OCI-M1 (cell line): Measurements from ENCODE around the gene DCTN3.

ENCODE experiments used
- DNase-seq: peaks from one replicate; lab custom pipeline; 2025; lab: John Stamatoyannopoulos, UW

DCTN3 gene

GRCh38 chr9:34573599-34574325, 46.5 kb downstream of the DCTN3 start:
- no peak for DNase-seq

- no peak for DNase-seq
Measured at GRCh38 chr9:34572628-34573027, 47.7 kb downstream of the DCTN3 start.

GRCh38 chr9:34572092-34572491, 48.2 kb downstream of the DCTN3 start:
- no peak for DNase-seq

- DNase-seq, result no peak
Measured at GRCh38 chr9:34571481-34571810, 48.8 kb downstream of the DCTN3 start.

- DNase-seq, result no peak
Measured at GRCh38 chr9:34570809-34571480, 49.4 kb downstream of the DCTN3 start.

GRCh38 chr9:34570376-34570775, 49.9 kb downstream of the DCTN3 start:
- no peak for DNase-seq

- DNase-seq, result no peak
Measured at GRCh38 chr9:34568774-34569173, 51.5 kb downstream of the DCTN3 start.

GRCh38 chr9:34568133-34568532, 52.2 kb downstream of the DCTN3 start:
- DNase-seq, result no peak

- DNase-seq, result no peak
Measured at GRCh38 chr9:34566972-34567371, 53.3 kb downstream of the DCTN3 start.

- DNase-seq, result no peak
Measured at GRCh38 chr9:34566322-34566721, 54.0 kb downstream of the DCTN3 start.

GRCh38 chr9:34565856-34566255, 54.4 kb downstream of the DCTN3 start:
- no peak for DNase-seq

- DNase-seq, result no peak
Measured at GRCh38 chr9:34564617-34565016, 55.7 kb downstream of the DCTN3 start.
